ENCODE results near the gene ARMS2.

The ARMS2 gene

DNA sequence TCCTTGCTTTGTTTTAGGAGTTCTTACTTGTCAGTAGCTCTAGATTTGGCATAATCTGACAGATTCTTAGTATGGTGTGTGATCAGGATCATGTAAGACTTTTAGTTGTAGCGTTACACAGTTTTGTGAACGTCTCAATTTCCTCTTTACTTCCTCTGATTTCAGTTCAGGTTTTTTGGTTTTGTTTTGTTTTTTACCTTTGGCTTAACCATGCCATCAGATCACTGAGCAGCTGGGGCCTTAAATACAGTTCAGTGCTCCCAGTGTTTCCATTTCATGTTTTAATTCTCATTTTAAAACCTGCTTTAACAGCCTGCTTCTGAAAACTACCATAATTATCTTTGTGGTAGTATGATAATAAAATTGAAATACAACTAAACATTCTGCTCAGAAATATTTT lies 27.2 kb upstream of the ARMS2 start:
- TF ChIP-seq, protein P1, sequence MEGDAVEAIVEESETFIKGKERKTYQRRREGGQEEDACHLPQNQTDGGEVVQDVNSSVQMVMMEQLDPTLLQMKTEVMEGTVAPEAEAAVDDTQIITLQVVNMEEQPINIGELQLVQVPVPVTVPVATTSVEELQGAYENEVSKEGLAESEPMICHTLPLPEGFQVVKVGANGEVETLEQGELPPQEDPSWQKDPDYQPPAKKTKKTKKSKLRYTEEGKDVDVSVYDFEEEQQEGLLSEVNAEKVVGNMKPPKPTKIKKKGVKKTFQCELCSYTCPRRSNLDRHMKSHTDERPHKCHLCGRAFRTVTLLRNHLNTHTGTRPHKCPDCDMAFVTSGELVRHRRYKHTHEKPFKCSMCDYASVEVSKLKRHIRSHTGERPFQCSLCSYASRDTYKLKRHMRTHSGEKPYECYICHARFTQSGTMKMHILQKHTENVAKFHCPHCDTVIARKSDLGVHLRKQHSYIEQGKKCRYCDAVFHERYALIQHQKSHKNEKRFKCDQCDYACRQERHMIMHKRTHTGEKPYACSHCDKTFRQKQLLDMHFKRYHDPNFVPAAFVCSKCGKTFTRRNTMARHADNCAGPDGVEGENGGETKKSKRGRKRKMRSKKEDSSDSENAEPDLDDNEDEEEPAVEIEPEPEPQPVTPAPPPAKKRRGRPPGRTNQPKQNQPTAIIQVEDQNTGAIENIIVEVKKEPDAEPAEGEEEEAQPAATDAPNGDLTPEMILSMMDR (IDR thresholded peaks at IDR 0.05; ENCODE audit: low read length), result no peak
- TF ChIP-seq EZH2 (IDR thresholded peaks at IDR 0.05; ENCODE audit: borderline replicate concordance, low read length), result no peak
- Histone ChIP-seq H3K4me2 (ENCODE audit: low read length) (no peak overlapping the region), H3K4me3 (ENCODE audit: low read depth, low read length, poor library complexity, severe bottlenecking) (no peak overlapping the region), H4K20me1 (ENCODE audit: insufficient read depth, low read length) (no peaks in the 10 kb centered on the region), H3K4me1 (ENCODE audit: insufficient read depth, low read length, severe bottlenecking) (no peaks in the 10 kb centered on the region), H2AFZ (ENCODE audit: low read length) (no peak overlapping the region), H3K27me3 (ENCODE audit: insufficient read depth, low read length) (no peaks in the 10 kb centered on the region), H3K79me2 (ENCODE audit: insufficient read depth, low read length) (no peaks in the 10 kb centered on the region), H3F3A (ENCODE audit: insufficient read depth, low read length) (no peaks in the 10 kb centered on the region), H3K36me3 (ENCODE audit: insufficient read depth, low read length) (no peaks in the 10 kb centered on the region), H3K9ac (ENCODE audit: low read length) (no peak overlapping the region), H3K27ac (ENCODE audit: low read depth, low read length, poor library complexity, severe bottlenecking) (no peak overlapping the region), H3K9me3 (ENCODE audit: low read length) (no peaks in the 10 kb centered on the region), H3K9me2 (ENCODE audit: low read depth, low read length) (no peaks in the 10 kb centered on the region)

DNA sequence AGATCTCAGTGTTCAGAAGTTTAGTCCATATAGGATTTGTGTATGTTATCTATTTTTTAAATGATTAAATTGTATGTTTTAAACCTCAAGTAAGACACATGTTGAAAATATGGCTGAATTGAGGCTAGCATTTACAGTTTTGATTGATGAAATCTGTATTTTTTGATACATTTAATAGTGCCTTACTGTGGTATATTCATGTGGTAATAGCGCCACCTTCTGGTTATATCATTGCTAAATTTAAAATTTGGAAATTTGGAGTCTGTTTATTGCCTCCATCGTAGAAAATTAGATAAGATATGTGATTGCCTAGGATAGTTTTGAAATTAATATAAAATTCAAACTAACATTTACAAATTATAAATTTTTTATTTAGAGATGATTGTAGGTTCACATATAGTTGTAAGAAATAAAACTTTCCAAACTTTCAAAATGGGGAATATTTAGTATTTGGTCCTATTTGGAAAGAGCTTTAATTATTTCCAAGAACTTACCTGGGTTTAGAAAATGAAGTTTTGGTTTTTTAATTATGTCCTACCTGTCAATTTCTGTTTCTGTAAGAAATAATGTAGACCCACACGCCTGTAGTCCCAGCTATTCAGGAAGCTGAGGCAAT lies 19.1 kb upstream of the ARMS2 start:
- Histone ChIP-seq H3K4me1 (ENCODE audit: insufficient read depth, low read length, severe bottlenecking) (no peaks in the 10 kb centered on the region), H3K4me2 (ENCODE audit: low read length) (no peak overlapping the region), H4K20me1 (ENCODE audit: insufficient read depth, low read length) (no peaks in the 10 kb centered on the region), H3K27ac (ENCODE audit: low read depth, low read length, poor library complexity, severe bottlenecking) (no peak overlapping the region), H3K9me3 (ENCODE audit: low read length) (no peaks in the 10 kb centered on the region), H3K79me2 (ENCODE audit: insufficient read depth, low read length) (no peaks in the 10 kb centered on the region), H3K9me2 (ENCODE audit: low read depth, low read length) (no peaks in the 10 kb centered on the region), H3K4me3 (ENCODE audit: low read depth, low read length, poor library complexity, severe bottlenecking) (no peak overlapping the region), H3K27me3 (ENCODE audit: insufficient read depth, low read length) (no peaks in the 10 kb centered on the region), H3F3A (ENCODE audit: insufficient read depth, low read length) (no peaks in the 10 kb centered on the region), H3K36me3 (ENCODE audit: insufficient read depth, low read length) (no peaks in the 10 kb centered on the region), H3K9ac (ENCODE audit: low read length) (no peak overlapping the region), H2AFZ (ENCODE audit: low read length) (no peak overlapping the region)
- TF ChIP-seq, protein P1 (IDR thresholded peaks at IDR 0.05; ENCODE audit: low read length), result peak; percentile 62
- TF ChIP-seq EZH2 (IDR thresholded peaks at IDR 0.05; ENCODE audit: borderline replicate concordance, low read length), result no peak

DNA sequence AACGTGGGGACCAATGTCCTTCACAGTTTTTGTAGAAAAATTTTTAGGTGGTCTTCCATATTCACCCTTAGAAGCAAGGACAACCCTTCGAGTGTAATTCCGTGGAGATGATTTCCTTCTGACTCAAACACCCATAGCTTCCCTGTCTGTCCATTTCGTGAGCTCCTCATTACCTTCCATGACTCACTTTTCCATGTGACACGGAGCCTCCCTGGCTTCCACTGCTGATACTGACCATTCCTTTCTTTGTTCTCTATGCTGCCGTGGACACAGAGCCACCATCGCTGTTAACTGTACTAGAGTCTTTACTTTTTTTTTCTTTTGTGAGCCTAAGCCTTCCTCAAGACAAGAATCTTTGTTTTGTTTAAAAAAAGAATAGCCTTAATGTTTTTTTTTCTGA lies 12.5 kb upstream of the ARMS2 start:
- H3K27ac ChIP-seq (ENCODE audit: low read depth, low read length, poor library complexity, severe bottlenecking), result no peak overlapping the region
- H3K79me2 ChIP-seq (ENCODE audit: insufficient read depth, low read length), result no peaks in the 10 kb centered on the region
- no peak overlapping the region for H2AFZ ChIP-seq (ENCODE audit: low read length)
- no peaks in the 10 kb centered on the region for H3K9me2 ChIP-seq (ENCODE audit: low read depth, low read length)
- no peaks in the 10 kb centered on the region for H3K27me3 ChIP-seq (ENCODE audit: insufficient read depth, low read length)
- H3K4me3 ChIP-seq (ENCODE audit: low read depth, low read length, poor library complexity, severe bottlenecking), result no peak overlapping the region
- no peaks in the 10 kb centered on the region for H4K20me1 ChIP-seq (ENCODE audit: insufficient read depth, low read length)
- no peak overlapping the region for H3K9ac ChIP-seq (ENCODE audit: low read length)
- H3K4me2 ChIP-seq (ENCODE audit: low read length), result no peak overlapping the region
- no peaks in the 10 kb centered on the region for H3K36me3 ChIP-seq (ENCODE audit: insufficient read depth, low read length)
- H3F3A ChIP-seq (ENCODE audit: insufficient read depth, low read length), result no peaks in the 10 kb centered on the region
- H3K9me3 ChIP-seq (ENCODE audit: low read length), result no peaks in the 10 kb centered on the region
- TF ChIP-seq EZH2 (IDR thresholded peaks at IDR 0.05; ENCODE audit: borderline replicate concordance, low read length), result no peak
- TF ChIP-seq, protein P1 (IDR thresholded peaks at IDR 0.05; ENCODE audit: low read length), result no peak
- no peaks in the 10 kb centered on the region for H3K4me1 ChIP-seq (ENCODE audit: insufficient read depth, low read length, severe bottlenecking)

All from OCI-LY1 (cell line).